HG02571 (cell line): ENCODE measurements around the gene MAGI2.

Experiments
- ATAC-seq: cut with Tn5 transposase; IDR thresholded peaks from one replicate; pipeline ENCODE4 v1.9.1; 2021; ENCODE audit warnings: mild to moderate bottlenecking, moderate library complexity; ENCODE audit not compliant: unreplicated experiment

MAGI2 gene

DNA sequence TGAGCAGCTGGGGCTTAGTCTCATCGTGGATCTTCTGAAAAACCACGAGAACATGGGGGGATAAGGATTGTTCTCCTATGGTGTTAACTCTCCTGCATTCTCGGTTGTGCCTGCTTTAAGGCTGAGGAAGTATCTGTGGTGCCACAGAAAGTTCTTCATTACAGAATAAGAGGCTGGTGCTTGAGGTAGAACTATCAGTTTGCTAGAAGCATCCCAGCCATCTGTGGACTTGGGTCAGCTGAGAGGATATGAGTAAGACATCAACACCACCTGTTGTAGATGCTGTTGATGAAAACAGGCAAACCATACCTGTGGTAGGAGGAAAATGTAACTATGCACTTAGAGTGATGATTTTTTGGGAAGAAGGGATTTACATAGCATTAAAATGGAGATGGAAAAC, 1238.3 kb downstream of the MAGI2 start:
- no peak for ATAC-seq

DNA sequence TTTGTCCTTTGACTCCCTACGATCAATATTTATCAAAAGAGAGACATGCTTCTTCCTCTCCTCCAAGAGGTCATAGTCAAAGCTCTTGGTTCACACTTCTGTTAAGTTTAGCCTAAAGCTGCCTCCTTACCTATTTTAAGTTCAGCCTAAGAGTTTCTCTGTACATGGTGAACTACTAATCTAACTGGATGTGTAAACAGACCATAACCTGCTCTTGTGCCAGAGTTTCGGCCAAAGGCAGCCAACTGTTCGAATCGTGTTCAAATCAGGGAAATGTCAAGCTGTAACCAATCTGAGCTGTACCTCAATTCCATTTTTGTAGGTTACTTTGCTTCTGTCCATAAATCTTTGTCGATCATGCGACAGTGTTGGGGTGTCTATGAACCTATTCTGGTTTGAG, 1240.1 kb downstream of the MAGI2 start:
- ATAC-seq = no peak

DNA sequence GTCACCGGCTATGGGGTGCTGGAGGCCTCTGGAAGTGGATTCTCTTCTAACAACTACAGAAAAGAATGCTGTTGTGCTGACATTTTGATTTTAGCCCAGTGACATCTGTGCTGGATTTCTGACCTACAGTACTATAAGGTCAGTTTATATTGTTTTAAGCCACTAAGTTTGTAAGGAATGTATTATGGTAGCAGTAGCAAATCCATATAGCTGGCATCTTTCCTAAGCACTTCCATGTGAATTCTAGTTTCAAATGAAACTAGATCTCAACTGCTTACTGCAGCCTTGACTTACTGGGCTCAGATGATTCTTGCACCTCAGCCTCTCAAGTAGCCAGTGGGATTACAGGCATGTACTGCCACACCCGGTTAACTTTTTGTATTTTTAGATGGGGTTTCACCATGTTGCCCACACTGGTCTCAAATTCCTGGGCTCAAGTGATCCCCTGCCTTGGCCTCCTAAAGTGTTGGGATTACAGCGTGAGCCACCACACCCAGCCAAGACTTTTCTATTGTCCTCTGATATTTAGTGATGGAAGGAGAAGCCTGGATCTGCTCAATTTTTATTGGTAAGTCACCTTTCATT, 1240.9 kb downstream of the MAGI2 start:
- no peak for ATAC-seq

DNA sequence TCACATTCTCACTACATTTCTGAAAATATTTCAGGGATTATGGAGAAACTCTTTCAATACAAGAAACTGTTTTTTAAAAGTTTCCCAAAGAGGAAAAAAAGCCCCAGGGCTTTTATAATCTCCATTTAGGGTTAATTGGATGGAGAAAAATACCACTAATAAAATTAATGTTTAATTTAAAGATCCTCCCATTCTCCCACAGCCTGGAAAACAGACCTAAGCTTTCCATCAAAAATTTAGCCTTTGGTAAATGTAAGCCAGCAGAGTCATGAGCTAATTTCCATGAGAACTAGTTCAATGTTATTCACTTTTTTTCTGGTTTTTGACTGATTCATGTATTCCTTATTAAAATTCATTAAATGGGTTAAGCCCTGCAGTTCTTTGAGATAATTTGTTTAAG, 1246.2 kb downstream of the MAGI2 start:
- no peak for ATAC-seq

DNA sequence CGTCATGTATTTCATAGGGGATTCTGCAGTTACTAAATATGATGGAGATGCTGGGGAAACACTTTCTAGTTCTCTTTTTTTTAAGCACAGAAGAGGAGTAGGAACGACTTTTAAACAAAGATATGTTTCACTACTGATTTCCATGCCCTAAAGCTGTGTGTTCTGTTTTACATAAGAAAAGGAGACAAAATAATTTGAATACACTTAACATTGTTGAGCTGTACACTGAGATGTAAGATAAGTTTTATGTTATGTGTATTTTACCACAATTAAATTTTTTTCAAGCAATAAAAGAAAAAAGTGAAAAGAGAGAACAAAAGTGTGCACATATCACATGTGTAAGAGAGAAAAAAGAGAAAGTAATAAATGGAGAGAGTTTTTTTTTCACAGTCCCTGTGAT, 1246.7 kb downstream of the MAGI2 start:
- no peak for ATAC-seq

DNA sequence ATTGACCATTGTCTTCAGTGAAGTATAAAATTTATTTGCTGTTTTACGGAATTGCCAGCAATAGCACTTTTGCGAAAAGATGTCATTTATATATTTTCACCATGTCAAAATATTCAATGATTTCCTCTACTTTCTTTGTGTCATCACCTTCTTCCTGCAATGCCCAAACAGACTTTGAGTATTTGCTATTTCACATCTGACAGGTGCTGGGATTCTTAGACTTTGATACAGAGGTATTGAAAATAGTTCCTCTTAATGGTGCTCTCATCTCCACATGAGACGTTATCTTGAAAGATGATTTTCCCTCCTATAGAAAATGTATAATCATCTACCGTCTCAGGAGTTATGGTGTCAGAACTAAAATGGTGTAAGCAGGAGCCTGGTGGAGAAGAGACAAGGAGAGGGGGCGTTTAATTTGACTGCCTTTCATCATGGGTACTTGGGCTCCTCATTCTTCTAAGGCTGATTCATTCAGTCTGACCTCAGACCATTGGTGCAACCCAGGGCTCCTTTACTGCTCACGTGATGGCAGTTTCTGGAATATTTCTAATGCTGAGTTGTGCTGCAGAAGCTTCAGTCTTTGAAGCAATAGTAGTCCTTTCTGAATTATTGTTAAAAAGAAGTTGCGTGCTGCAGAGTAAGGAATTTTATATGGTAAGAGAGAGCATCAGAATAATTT, 1250.3 kb downstream of the MAGI2 start:
- ATAC-seq = no peak

DNA sequence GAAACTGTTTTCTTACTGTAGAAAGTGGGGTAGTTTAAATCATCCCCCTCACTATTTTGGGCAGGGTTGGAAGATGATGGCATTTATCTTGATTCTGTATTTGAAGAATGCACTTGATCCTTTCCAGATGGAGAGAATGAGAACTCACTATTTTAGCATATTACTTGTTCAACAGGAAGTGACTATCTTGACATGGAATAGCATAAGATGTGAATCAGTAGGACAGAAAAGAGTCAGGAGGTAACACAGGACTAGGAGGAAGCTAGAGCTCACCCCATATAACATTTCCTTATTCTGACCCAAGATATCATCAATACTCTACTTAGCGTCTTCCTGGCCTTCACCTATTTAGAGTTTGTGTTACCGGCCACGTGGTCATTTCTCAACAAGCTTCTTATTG, 1254.7 kb downstream of the MAGI2 start:
- no peak for ATAC-seq

DNA sequence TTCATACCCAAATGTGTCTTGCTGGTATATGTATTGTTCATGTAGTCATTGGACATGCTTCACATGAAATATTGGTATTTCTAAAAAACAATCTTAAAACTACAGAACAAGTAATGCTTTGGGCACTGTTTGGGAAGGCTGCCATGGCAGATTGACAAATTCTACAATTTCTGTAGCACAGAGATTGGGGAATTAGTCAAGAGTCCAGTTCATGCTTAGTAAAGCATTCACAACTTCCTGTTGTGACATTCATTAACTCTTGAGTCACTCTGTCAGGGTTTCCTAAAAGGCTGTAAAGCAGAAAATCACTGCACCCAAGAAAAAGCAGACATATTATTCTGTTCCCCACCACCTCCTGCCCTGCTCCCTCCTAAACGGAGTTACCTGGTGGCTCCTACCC, 1256.0 kb downstream of the MAGI2 start:
- no peak for ATAC-seq

DNA sequence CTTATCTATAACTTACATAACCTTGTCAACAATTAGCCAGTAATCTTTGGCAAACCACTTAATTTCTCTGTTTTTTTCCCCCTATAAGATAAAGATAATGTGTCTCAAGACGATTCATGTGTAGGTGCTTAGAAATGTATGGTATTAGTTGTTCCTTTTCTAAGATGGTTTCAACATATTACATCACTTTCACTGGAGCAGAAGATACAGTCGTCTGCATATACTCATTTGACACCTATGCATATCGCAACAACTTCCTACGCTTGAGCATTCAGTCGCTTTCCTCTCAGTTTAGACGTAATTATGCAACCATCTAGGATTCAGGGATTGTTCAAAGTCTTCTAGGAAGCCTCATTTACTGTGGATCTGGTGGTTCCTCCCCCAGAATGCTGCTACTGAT, 1258.2 kb downstream of the MAGI2 start:
- ATAC-seq = no peak

DNA sequence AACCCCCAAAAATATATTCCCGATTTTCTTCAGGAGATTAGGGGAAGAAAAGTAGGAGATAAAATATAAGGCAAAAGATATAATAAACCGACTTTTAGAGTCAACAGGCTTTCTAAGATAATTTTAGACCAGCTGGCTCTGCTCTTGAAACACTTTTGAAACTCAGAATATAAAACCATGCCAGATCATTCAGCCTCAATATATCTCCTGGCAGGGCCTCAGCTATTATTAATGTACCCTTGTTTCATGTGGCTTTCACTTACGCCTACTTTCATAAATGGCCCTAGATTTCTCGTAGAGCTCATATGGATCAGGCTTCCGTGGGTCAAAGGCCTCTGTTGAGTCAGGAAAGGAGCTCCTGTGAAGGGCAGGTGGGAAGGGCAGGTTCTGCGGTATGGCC, 1258.9 kb downstream of the MAGI2 start:
- no peak for ATAC-seq

DNA sequence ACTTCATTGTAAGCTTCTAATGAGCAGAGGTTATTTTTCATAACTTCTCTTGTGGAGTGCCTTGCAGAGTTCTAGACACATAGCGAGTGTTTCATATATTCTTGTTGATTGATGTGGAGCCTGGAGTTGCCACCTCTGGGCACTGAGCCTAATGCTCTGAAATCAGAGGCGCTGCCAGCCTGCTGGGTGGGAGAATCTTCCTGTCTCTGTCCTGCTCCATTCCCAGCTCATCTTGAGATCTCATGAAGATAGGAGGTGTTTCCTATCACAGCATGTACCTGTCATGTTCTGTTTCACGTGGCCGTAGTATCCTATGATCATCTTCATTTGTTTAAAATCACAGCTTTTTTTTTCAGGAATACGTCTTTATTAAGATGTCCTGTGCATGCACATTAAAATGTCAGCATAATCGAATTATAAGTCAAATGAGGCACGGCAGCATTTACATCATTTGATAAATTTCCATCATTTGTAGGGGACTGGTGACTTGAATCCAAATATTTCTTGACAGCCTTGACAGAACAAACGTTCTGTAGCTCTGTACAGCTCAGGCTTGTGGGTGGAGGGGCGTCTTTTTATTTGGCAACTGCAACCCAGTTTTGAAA, 1261.9 kb downstream of the MAGI2 start:
- no peak for ATAC-seq

DNA sequence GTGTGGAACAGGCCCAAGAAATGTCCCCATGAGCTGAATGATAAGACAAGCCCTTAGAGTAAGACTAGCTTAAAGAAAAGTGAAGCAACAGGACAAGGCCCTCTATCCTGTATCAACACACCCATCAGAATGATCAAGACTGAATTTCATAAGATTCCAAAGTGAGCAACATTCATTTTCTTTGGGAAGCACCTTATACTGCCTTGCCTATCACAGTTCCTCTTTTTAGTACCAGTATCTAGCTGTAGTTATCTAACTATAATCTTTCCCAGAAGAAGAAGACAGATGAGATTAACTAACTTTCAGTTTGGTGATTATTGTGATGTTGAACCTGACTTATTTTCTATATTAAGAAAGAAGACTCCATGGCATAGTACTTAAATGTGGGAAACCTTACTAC, 1263.7 kb downstream of the MAGI2 start:
- no peak for ATAC-seq

DNA sequence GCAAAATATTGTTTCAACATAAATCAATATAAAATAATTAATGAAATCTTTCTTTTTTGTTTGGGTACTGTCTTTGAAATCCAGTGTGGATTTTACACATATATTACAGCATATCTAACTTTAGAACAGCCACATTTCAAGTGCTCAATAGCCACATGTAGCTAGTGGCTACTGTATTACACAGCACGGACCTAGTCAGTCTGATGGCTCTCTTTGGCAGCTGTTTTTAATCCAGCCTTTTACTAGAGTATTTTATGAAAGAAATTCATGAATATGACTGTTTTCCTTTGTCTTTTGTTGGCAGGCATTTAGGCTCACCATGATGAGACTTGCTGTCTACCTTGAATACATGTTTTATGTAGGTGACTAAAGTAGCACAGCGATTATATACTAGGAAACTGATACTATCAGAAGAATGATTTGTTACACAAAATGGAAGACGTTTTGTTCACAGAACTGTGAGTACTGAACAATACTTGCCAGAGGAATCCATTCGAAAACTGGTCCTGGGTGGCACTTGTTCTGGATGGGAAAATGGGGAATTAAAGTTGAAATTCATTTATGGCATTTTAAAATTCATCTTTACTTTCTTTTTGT, 1268.2 kb downstream of the MAGI2 start:
- no peak for ATAC-seq

DNA sequence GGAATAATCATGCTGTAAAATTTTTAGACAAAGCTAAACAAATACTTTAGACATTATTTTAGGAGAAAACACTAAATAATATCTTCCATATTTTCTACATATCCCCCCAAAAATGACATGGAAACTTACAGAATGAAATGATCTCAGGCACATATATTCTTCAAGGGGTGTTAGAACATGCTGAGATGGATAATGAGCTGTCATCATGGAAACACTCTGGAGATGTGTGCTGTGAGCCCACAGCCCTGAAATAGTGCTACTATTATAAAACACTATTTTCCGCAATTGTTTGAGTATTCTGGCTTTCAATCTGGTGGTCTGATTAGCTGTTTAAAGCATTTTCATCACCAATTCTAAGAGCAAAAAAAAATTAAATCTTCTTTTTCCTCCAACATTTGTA, 1269.2 kb downstream of the MAGI2 start:
- ATAC-seq = no peak

DNA sequence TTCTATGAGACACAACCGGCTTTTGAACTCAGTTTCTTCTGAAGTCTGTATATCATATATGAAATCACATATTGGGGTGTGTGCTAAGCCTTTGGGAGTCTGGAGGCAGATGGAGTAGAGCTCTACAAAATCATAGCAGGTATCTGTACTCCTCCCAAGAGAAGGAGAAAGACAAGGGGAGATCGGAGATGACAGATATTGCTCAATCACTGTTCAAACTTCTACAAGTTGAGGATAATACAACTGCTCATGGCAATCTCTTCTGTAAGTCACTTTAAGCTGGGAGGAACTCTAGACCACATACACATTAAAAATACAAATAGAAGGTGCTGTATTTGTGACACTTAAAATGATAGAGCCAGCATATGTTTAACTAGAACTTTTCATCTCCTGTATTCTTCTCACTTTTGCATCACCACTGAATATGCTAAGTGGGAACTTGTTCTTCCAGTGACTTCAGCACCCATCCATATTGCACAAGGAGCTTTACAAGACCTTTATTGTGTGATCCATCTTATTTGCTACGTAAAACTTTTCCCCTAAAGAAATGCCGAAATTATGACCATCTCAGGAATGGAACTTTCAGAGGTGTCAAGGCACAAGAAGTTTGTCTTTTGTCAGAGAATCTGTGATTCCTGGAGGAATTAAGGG, 1273.5 kb downstream of the MAGI2 start:
- ATAC-seq = no peak

DNA sequence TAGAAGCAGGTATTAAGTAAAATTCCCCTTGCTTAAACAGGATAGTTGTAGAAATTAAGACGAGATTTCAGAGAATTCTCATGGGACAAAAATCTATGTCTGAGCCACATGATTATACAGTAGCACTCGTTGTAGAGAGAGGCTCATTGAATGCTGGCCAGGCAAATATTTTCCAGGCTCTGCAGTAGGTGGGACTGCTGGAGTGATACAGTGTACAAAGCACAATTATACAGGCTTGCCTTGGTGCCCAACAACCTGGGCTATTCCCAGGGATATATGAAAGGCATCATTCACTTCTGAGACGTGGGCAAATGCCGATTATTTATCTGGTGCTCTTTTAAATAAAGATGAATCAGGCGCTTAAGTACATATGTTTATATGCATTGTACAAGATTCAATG, 1274.3 kb downstream of the MAGI2 start:
- no peak for ATAC-seq

DNA sequence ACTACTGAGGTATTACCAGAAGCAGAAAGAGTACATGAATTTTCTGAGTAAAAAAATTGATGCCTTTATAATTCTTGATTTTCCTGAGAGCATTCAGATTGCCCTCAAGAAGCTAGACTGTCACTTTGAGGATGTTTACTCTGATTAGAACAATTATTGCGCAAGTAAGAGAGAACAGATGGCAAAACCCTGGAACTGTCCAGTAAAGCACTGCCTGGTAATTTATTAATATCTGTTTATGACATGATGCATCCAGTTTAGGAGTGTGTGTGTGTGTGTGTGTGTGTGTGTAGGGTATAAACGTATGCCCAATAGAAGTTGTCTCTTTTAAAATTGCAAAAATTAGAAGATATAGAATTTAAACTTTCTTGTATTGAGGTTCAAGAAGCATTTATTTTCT, 1275.1 kb downstream of the MAGI2 start:
- no peak for ATAC-seq

DNA sequence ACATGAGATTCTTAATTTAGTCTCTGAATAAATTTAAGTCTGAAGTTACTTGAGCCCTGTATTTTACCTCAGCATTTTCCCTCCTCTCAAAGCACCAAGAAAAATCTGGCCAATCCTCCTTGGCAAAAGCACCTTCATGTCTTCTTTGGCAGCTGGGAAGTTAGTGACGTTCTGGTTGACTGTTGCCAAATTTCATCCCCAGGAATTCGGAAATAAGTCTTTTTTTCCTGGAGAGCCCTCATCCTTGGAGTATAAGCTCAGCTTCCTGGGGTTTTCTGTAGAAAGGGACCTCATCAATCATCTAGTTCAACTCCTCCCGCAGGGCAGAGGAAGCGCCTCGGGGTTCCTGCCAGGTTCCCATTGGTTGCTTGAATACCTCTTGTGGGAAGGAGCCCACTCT, 1277.3 kb downstream of the MAGI2 start:
- ATAC-seq = no peak

DNA sequence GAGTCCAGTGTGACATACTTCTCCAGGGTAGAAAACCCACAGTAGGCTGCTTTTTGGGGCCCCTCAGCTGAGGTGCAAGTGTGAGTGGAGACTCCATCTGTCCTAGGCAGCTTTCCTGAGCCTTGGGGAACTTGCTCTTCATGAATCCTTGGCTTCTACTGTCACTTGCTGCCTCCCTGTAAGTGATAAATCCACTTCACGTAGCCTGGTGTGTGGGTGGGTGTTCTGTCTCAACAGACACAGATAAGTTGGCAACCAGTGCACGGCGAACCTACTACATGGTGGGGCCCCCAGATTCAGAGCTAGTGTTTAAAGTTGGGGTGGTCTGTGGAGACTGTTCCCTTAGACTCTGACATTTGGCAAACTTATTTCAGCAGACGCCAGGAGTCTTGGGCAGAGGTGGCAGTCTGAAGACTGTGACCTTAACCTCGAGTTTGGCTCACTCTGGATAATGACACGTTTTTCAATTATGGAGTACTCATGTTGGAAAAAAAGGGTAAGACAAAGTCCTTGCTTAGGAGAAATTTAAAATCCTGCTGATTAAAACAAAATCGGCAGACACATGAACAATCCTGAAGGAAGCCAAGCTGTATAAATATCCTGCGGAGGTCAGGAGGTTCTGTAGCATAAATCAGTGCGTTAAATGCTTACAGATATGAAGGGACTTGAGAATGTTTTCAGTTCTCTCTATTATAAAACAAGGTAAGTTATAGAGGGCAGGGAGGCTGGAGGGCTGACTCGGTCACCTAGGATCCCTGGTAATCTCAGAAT, 1278.0 kb downstream of the MAGI2 start:
- no peak for ATAC-seq

DNA sequence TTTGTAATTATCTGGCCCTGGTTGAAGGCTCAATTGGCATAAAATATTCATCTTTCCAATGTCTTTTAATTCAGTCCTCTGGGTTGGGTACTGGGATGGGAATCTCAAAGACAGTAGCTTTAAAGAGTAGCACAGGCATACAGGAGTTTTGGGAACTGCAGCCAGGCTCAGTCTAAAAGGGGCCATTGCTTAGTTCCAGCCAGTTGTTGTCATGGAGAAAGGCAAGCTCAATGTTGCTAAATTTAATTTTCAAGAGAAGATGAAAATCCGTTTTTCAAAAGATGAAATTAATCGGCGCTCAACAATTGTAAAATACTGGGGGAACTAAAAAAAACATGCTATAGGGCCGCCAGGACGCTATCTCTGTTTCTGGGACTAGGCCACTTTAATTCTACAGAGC, 1279.8 kb downstream of the MAGI2 start:
- ATAC-seq = no peak

DNA sequence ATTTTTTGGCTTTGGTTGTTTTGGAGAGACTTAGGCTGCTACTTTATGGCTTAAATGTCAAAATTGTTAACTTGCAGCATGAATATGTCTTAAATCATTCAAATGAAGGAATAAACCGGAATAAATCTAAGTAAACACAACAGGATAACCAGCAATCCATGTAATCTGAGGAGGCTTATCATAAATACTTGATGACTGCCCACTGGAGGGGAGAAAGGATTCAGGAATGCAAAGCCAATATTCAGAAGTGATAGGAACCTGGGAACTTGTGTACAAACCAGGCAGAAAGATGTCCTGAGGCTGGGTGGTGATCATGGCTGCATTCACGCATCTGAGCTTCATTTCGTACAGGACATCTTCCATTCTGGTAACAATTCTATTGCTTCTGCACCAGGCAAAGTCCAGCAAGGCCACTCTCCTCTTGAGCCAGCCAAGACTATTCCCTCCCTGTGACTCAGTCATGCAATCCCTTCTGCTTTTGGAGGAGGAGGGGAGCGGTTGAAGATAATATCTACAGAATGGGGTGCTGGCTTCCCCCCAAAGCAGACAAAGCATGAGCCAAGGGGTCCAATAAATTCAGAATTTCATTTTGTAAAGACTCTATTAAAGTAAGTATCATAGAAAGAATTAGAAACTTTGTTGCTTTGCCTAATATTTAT, 1280.4 kb downstream of the MAGI2 start:
- ATAC-seq = no peak
